IPS-18a (cell line): ENCODE results near the gene MTA3.
"Not testable (repeated sequence)": the region's sequence is repeated elsewhere in the genome, so short reads cannot be mapped to it uniquely, and the experiment has no call there.

Experiments used
- H3K27ac ChIP-seq: one replicate; pipeline ENCODE4 v1.5.1; 2013; ENCODE audit warnings: low read length
- H3K27me3 ChIP-seq: one replicate; pipeline ENCODE4 v1.6.1; 2013; ENCODE audit warnings: mild to moderate bottlenecking, low read length; ENCODE audit not compliant: control insufficient read depth, insufficient read depth
- H3K36me3 ChIP-seq: one replicate; pipeline ENCODE4 v1.6.1; 2013; ENCODE audit warnings: low read depth, low read length; ENCODE audit not compliant: control insufficient read depth
- H3K4me1 ChIP-seq: one replicate; pipeline ENCODE4 v1.6.1; 2013; ENCODE audit warnings: low read depth, low read length; ENCODE audit not compliant: control insufficient read depth
- H3K4me3 ChIP-seq: one replicate; pipeline ENCODE4 v1.5.1; 2013; ENCODE audit warnings: low read length
- H3K9ac ChIP-seq: one replicate; pipeline ENCODE4 v1.6.1; 2013; ENCODE audit warnings: mild to moderate bottlenecking, low read length, moderate library complexity
- H3K9me3 ChIP-seq: one replicate; pipeline ENCODE4 v1.6.1; 2013; ENCODE audit warnings: low read depth, low read length; ENCODE audit not compliant: control insufficient read depth

MTA3 gene

DNA sequence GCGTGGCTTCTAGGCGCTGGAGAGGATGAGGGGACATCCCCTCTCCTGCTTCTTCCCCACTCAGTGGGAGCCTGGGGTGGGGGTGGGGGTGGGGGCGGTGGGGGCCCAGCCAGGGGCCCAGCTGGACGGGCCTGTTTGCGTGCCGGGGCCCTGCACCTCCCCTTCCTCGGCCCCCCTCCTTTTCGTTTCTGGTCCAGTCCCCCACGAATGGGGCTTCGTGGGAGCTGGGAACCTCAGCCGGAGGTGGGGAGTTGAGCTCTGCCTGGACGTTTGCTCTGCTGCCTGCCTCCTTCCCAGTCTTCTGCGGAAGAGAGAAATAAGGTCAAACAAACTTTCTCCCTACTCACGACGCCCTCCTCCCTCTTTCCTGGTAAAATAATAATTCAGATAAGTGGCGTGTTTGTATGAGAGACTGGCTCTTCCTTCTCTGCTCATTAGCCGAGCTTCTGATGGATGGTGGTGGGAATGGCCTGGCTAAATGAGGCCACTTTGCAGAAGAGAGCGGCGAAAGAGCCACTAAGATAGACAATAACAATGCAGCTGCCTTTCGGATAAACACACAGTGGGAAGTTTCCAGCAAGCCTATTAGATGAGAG is 782 bp downstream of the MTA3 start:
- Histone ChIP-seq H3K4me3 (peak overlapping the region; percentile 93), H3K27me3 (no peaks in the 10 kb centered on the region), H3K9me3 (no peaks in the 10 kb centered on the region), H3K4me1 (peaks cover 22% of the 10 kb centered on the region), H3K9ac (peak overlapping the region; percentile 75), H3K27ac (peak overlapping the region; percentile 73), H3K36me3 (peaks cover 20% of the 10 kb centered on the region)

DNA sequence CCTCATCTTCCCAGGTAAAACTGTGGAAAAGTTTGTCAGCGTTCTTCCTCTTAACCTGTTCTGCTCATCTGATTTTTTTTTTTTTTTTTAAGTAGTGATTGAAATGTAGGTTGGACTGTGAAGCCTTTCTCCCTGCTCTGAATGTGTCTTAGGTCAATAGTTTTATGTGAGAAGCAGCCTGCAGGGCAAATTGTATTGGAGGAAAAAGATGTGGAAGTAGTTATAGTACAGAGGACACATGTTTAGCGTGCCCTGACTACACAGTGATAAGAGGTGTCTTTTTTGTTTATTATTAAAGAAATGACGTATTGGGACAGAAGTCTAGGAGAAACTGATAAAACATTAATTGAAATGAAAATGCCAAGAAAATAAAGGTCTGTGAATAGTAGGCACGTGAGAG is 1.5 kb downstream of the MTA3 start:
- Histone ChIP-seq H3K4me3 (peak overlapping the region; percentile 93), H3K27ac (peak overlapping the region; percentile 73), H3K27me3 (no peaks in the 10 kb centered on the region), H3K4me1 (peaks cover 22% of the 10 kb centered on the region), H3K36me3 (peaks cover 26% of the 10 kb centered on the region), H3K9me3 (no peaks in the 10 kb centered on the region), H3K9ac (peak overlapping the region; percentile 75)

- Histone ChIP-seq H3K36me3 (peaks cover 47% of the 10 kb centered on the region), H3K27ac (no peak overlapping the region), H3K27me3 (no peaks in the 10 kb centered on the region), H3K4me3 (no peak overlapping the region), H3K9ac (no peak overlapping the region), H3K4me1 (peaks cover 12% of the 10 kb centered on the region), H3K9me3 (no peaks in the 10 kb centered on the region)
These were observed 4.1 kb downstream of the MTA3 start for GRCh38 chr2:42572297-42573081.

GRCh38 chr2:42573256-42573655 is 4.8 kb downstream of the MTA3 start:
- peaks cover 54% of the 10 kb centered on the region for H3K36me3 ChIP-seq
- no peaks in the 10 kb centered on the region for H3K9me3 ChIP-seq
- no peak overlapping the region for H3K27ac ChIP-seq
- no peaks in the 10 kb centered on the region for H3K27me3 ChIP-seq
- no peak overlapping the region for H3K9ac ChIP-seq
- H3K4me3 ChIP-seq, result no peak overlapping the region
- peaks cover 6% of the 10 kb centered on the region for H3K4me1 ChIP-seq

DNA sequence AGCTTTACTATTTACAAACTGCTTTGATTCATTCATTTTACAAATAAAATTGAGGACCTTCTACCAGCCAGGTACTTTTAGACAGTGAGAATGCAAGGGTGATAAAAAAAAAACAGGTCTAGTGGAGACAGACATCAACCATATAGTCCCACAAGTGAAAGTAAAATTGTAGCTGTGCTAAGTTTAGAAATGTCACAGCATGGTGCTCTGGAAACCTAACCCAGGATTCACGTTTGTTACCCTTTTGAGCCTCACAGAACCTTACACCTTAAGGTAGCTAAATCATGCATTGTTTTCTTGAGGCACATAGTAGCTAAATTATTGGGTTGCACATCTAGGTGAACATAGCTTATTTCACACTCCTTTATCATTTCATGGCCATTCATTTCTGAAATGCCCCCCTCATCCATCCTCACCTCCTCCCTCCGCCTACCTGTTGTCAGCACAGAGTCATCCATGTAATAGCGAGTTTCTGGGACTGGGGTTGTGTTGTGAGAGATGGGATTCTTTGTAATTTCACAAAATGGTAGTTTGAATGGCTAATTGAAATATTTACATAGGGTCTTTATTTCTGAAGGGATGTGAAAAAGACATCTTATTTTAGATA is 7.1 kb downstream of the MTA3 start:
- H3K27me3 ChIP-seq, result no peaks in the 10 kb centered on the region
- no peaks in the 10 kb centered on the region for H3K4me1 ChIP-seq
- no peak overlapping the region for H3K27ac ChIP-seq
- no peak overlapping the region for H3K4me3 ChIP-seq
- peaks cover 73% of the 10 kb centered on the region for H3K36me3 ChIP-seq
- no peaks in the 10 kb centered on the region for H3K9me3 ChIP-seq
- no peak overlapping the region for H3K9ac ChIP-seq

DNA sequence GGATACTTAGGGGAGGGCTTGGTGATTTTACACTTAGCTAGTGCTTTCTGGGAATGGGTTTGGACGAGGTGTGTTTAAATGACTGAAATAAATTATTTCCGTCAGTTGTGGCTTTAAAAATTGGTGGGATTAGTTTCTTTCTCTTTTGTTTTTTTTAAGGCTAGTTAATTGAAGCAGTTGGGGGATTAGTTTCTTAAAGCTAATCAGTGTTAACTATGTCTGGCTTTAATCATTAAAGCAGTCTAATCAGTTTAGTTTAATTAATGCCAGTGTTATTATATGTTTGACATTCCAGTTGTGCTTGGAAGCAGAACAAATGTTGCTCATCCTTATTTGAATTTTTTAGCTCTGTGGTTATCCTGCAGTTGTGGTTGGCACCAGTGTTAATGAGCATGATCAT is 10.2 kb downstream of the MTA3 start:
- Histone ChIP-seq H3K4me1 (no peaks in the 10 kb centered on the region), H3K9ac (no peak overlapping the region), H3K27me3 (no peaks in the 10 kb centered on the region), H3K36me3 (peaks cover 77% of the 10 kb centered on the region), H3K27ac (no peak overlapping the region), H3K9me3 (no peaks in the 10 kb centered on the region), H3K4me3 (no peak overlapping the region)

DNA sequence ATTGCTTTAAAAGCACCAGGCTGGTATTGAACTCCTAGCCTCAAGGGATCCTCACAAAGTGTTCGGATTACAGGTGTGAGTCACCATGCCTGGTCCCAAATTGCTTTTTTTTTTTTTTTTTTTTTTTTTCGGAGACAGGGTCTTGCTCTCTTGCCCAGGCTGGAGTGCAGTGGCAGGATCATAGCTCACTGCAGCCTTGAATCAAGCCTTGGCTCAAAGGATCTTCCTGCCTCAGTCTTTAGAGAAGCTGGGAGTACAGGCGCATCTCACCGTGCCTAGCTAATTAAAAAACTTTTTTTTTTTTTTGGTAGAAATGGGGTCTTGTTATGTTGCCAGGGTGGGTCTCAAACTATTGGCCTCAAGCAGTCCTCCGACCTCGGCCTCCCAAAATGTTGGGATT is 12.8 kb downstream of the MTA3 start:
- Histone ChIP-seq H3K4me3 (no peak overlapping the region), H3K9me3 (no peaks in the 10 kb centered on the region), H3K9ac (no peak overlapping the region), H3K27me3 (no peaks in the 10 kb centered on the region), H3K4me1 (no peaks in the 10 kb centered on the region), H3K27ac (no peak overlapping the region), H3K36me3 (peaks cover 68% of the 10 kb centered on the region)

DNA sequence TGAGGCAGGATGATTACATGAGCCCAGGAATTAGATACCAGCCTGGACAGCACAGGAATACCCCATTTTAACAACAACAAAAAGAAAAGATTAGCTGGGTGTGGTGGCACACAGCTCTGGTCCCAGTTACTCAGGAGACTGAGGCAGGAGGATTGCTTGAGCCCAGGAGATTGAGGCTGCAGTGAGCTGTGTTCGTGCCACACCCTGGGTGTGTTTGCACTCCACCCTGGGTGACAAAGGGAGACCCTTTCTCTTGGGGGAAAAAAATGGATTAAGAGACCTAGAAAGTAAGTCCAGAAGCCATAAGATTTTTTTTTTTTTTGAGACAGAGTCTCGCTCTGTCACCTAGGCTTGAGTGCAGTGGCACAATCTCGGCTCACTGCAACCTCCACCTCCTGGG is 16.2 kb downstream of the MTA3 start:
- peaks cover 41% of the 10 kb centered on the region for H3K36me3 ChIP-seq
- H3K9me3 ChIP-seq, H3K9ac ChIP-seq, H3K27me3 ChIP-seq, H3K4me1 ChIP-seq, H3K27ac ChIP-seq, H3K4me3 ChIP-seq: not testable (repeated sequence)

- Histone ChIP-seq H3K36me3 (peaks cover 33% of the 10 kb centered on the region), H3K9ac (no peak overlapping the region), H3K27ac (no peak overlapping the region)
These were observed 17.3 kb downstream of the MTA3 start for GRCh38 chr2:42585779-42586178.

GRCh38 chr2:42587526-42588117 is 19.2 kb downstream of the MTA3 start:
- Histone ChIP-seq H3K27me3 (no peaks in the 10 kb centered on the region), H3K36me3 (peaks cover 25% of the 10 kb centered on the region)

More at GRCh38 chr2:42585779-42586178, 17.3 kb downstream of the MTA3 start:
- Histone ChIP-seq H3K9me3 (no peaks in the 10 kb centered on the region), H3K4me1 (no peaks in the 10 kb centered on the region), H3K27me3 (no peaks in the 10 kb centered on the region), H3K4me3 (no peak overlapping the region)

DNA sequence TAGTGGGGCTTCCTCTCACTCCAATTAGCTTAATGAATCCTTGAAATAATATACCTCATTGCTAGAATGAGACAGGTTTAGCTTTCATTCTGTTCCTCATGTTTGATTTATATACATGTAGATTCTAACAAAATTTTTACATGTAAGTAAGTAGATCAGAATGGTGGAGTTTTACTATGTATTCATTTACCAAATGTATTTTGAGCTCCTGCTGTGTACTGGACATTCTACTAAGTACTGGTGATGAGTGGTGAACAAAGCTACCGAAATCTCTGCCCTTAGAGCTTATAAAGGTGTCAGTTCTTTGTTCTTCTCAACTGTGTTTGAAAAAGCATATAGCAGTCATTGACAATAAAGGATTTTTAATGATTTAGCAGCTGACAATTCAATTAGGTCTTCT is 19.7 kb downstream of the MTA3 start:
- Histone ChIP-seq H3K9ac (no peak overlapping the region), H3K36me3 (peaks cover 20% of the 10 kb centered on the region), H3K9me3 (no peaks in the 10 kb centered on the region), H3K27ac (no peak overlapping the region), H3K4me3 (no peak overlapping the region), H3K27me3 (no peaks in the 10 kb centered on the region), H3K4me1 (no peaks in the 10 kb centered on the region)

More at GRCh38 chr2:42587526-42588117, 19.2 kb downstream of the MTA3 start:
- no peaks in the 10 kb centered on the region for H3K9me3 ChIP-seq
- no peak overlapping the region for H3K27ac ChIP-seq
- no peak overlapping the region for H3K9ac ChIP-seq
- H3K4me3 ChIP-seq, result no peak overlapping the region
- H3K4me1 ChIP-seq, result no peaks in the 10 kb centered on the region
